Measurements from ENCODE around the gene SNX8.

- TF ChIP-seq EZH2phosphoT487 (IDR thresholded peaks at IDR 0.05; ENCODE audit: insufficient read depth, low read depth) (no peak), EZH2 (IDR thresholded peaks at IDR 0.05; ENCODE audit: insufficient read depth, poor library complexity, severe bottlenecking) (no peak)
These were observed 69.7 kb downstream of the SNX8 start for GRCh38 chr7:2244404-2244995.
